IPS-18a (cell line): ENCODE measurements around the gene TRIO.

Source experiments
- H3K27ac ChIP-seq: one replicate; pipeline ENCODE4 v1.5.1; 2013; ENCODE audit warnings: low read length
- H3K27me3 ChIP-seq: one replicate; pipeline ENCODE4 v1.6.1; 2013; ENCODE audit warnings: mild to moderate bottlenecking, low read length; ENCODE audit not compliant: control insufficient read depth, insufficient read depth
- H3K36me3 ChIP-seq: one replicate; pipeline ENCODE4 v1.6.1; 2013; ENCODE audit warnings: low read depth, low read length; ENCODE audit not compliant: control insufficient read depth
- H3K4me1 ChIP-seq: one replicate; pipeline ENCODE4 v1.6.1; 2013; ENCODE audit warnings: low read depth, low read length; ENCODE audit not compliant: control insufficient read depth
- H3K4me3 ChIP-seq: one replicate; pipeline ENCODE4 v1.5.1; 2013; ENCODE audit warnings: low read length
- H3K9ac ChIP-seq: one replicate; pipeline ENCODE4 v1.6.1; 2013; ENCODE audit warnings: mild to moderate bottlenecking, low read length, moderate library complexity
- H3K9me3 ChIP-seq: one replicate; pipeline ENCODE4 v1.6.1; 2013; ENCODE audit warnings: low read depth, low read length; ENCODE audit not compliant: control insufficient read depth

The TRIO gene

DNA sequence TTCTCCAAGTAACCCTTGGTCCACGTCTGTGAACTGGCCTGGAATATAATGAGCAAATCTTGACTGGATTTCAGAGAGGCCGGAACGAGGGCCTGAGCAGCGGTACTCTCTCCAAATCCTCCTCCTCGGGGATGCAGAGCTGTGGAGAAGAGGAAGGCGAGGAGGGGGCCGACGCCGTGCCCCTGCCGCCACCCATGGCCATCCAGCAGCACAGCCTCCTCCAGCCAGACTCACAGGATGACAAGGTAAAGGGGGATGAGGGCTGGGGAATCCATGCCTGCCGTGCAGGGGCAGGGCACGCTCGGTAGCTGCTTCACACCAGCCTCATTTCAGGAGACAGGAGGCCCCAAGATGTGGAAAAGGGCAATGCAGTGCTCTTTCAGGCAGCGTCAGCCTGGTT lies 319.5 kb downstream of the TRIO start:
- no peak overlapping the region for H3K27ac ChIP-seq
- H3K4me1 ChIP-seq, result no peaks in the 10 kb centered on the region
- H3K9ac ChIP-seq, result no peak overlapping the region
- no peak overlapping the region for H3K4me3 ChIP-seq
- H3K9me3 ChIP-seq, result no peaks in the 10 kb centered on the region
- H3K27me3 ChIP-seq, result no peaks in the 10 kb centered on the region
- peaks cover 46% of the 10 kb centered on the region for H3K36me3 ChIP-seq

DNA sequence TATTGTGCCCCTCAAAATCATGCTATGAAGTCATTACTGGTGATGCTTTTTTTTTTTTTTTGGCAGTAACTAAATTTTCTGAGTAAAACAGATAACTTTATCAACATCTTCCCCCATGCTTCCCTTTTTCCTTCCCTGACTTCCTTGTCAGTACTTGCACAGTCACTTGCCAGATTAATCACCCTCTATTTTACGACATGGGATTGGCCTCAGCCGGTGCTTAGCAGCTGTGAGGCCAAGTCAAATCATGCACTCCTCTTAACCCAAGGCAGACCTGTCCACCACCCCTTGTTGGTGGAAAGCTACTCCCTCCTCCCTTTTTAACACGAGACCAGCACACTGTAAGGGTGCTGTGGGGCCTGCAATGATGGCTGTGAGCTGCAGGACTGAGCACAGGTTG lies 320.5 kb downstream of the TRIO start:
- Histone ChIP-seq H3K9me3 (no peaks in the 10 kb centered on the region), H3K36me3 (peaks cover 46% of the 10 kb centered on the region), H3K27me3 (no peaks in the 10 kb centered on the region), H3K27ac (no peak overlapping the region), H3K9ac (no peak overlapping the region), H3K4me3 (no peak overlapping the region), H3K4me1 (no peaks in the 10 kb centered on the region)

DNA sequence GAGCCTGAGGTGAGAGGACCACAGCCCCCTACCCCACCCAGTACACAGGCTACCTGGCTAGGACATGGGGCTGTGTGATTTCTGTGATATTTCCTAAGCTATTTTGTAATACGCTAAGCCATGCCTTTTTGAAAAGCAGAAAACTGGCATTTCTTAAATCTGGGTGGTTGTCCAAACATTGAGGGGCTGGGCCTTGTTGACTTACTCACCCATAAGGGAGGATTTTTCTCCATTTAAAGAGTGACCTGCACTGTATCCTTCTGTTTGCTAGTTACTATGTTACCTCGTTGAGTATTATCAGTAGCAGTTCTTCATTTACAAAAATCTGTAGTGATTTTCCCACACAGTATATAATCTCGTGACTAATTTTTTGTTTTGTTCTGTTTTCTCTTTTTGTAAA lies 321.0 kb downstream of the TRIO start:
- Histone ChIP-seq H3K27ac (no peak overlapping the region), H3K4me3 (no peak overlapping the region), H3K36me3 (peaks cover 46% of the 10 kb centered on the region), H3K9me3 (no peaks in the 10 kb centered on the region), H3K9ac (no peak overlapping the region), H3K27me3 (no peaks in the 10 kb centered on the region), H3K4me1 (no peaks in the 10 kb centered on the region)

DNA sequence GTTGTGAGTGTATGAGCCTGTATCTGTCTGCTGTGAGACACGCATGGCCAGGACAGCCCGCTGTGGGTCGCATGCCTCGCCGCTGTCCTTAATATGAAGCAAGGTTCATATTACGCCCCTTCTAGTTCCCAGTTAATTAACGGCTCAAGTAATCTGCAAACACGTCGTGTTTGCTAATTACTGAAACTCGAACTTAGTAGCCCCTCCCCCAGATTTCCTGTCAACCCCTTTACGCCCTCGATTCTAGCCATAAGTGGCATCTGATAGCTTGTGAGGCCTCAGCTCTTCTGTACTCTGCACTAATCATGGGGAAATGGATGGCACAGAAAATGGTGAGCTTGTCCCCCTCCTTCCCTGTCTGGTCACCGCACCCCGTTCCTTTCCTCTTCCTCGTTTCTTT lies 321.5 kb downstream of the TRIO start:
- Histone ChIP-seq H3K4me1 (no peaks in the 10 kb centered on the region), H3K27me3 (no peaks in the 10 kb centered on the region), H3K4me3 (no peak overlapping the region), H3K27ac (no peak overlapping the region), H3K9me3 (no peaks in the 10 kb centered on the region), H3K36me3 (peaks cover 46% of the 10 kb centered on the region), H3K9ac (no peak overlapping the region)

DNA sequence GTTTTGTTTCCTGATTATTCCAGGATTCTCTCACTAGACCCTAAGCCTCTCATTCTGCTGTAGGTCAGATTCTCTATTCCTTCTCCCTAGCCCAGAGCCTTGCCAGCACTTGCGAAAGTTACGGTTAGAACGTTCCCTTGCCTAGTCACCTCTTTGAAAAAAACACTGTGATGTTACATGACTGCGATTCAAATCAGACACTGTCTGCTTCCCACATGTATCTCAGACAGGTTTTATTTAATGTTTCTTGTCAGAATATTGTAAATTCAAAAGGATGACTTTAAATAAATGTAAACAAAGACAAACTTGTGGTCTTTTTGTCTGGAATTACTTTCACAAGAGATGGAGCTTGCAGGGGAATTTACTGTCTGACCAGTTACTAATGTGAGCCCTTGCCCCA lies 322.0 kb downstream of the TRIO start:
- no peak overlapping the region for H3K9ac ChIP-seq
- peaks cover 46% of the 10 kb centered on the region for H3K36me3 ChIP-seq
- no peaks in the 10 kb centered on the region for H3K9me3 ChIP-seq
- no peak overlapping the region for H3K4me3 ChIP-seq
- no peak overlapping the region for H3K27ac ChIP-seq
- no peaks in the 10 kb centered on the region for H3K4me1 ChIP-seq
- H3K27me3 ChIP-seq, result no peaks in the 10 kb centered on the region

GRCh38 chr5:14465776-14466175 lies 322.6 kb downstream of the TRIO start:
- no peak overlapping the region for H3K4me3 ChIP-seq

DNA sequence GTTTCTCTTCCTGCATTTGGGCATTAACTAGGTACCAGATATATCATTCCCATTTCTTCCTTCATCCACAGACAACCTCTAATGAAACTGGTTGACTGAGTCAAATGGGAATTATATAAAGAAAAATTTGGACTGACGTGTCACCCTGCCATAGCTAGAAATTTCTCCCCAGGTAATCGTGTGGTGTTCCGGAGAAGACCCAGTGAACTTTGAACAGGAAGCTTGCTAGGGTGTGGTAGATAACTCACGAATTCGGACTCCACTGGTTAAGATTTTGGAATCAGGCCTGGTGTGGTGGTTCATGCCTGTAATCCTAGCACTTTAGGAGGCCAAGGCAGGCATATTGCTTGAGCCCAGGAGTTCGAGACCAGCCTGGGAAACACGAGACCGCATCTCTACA lies 324.1 kb downstream of the TRIO start:
- peaks cover 48% of the 10 kb centered on the region for H3K36me3 ChIP-seq
- H3K27me3 ChIP-seq, result no peaks in the 10 kb centered on the region

More at GRCh38 chr5:14465776-14466175, 322.6 kb downstream of the TRIO start:
- Histone ChIP-seq H3K4me1 (no peaks in the 10 kb centered on the region), H3K9ac (no peak overlapping the region), H3K9me3 (no peaks in the 10 kb centered on the region), H3K27ac (no peak overlapping the region), H3K36me3 (peaks cover 46% of the 10 kb centered on the region), H3K27me3 (no peaks in the 10 kb centered on the region)

GRCh38 chr5:14467886-14468285 lies 324.7 kb downstream of the TRIO start:
- Histone ChIP-seq H3K9ac (no peak overlapping the region), H3K4me1 (no peaks in the 10 kb centered on the region), H3K36me3 (peaks cover 51% of the 10 kb centered on the region), H3K27ac (no peak overlapping the region), H3K27me3 (no peaks in the 10 kb centered on the region), H3K4me3 (no peak overlapping the region), H3K9me3 (no peaks in the 10 kb centered on the region)

More for the DNA sequence above, 324.1 kb downstream of the TRIO start:
- no peaks in the 10 kb centered on the region for H3K4me1 ChIP-seq
- no peak overlapping the region for H3K4me3 ChIP-seq
- H3K9me3 ChIP-seq, result no peaks in the 10 kb centered on the region
- no peak overlapping the region for H3K27ac ChIP-seq
- no peak overlapping the region for H3K9ac ChIP-seq

GRCh38 chr5:14469551-14470377 lies 326.6 kb downstream of the TRIO start:
- no peak overlapping the region for H3K27ac ChIP-seq
- H3K36me3 ChIP-seq, result peaks cover 49% of the 10 kb centered on the region
- H3K4me1 ChIP-seq, result no peaks in the 10 kb centered on the region
- no peak overlapping the region for H3K9ac ChIP-seq
- no peak overlapping the region for H3K4me3 ChIP-seq
- no peaks in the 10 kb centered on the region for H3K27me3 ChIP-seq
- no peaks in the 10 kb centered on the region for H3K9me3 ChIP-seq

DNA sequence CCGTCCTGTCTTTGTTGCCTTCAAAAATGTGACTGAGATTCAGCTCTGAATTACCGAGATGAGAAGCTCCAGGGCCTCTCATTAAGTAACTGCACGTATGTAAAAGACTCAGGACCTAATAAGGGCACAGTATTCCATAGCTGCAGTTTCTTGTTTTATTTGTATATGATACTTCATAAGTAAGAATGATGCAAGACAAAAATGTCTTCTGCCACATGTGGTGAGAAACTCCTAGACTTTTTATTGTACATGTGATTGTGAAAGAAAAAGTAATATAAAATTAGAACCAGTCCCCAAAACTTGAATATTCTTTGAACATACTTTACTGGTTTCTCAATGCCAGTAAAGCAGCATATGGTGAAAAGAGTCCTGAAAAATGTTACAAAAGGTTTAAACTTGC lies 328.4 kb downstream of the TRIO start:
- Histone ChIP-seq H3K36me3 (peaks cover 46% of the 10 kb centered on the region), H3K27me3 (no peaks in the 10 kb centered on the region), H3K9me3 (no peaks in the 10 kb centered on the region), H3K27ac (no peak overlapping the region), H3K4me1 (no peaks in the 10 kb centered on the region), H3K9ac (no peak overlapping the region), H3K4me3 (no peak overlapping the region)

- H3K9ac ChIP-seq, result no peak overlapping the region
- no peaks in the 10 kb centered on the region for H3K4me1 ChIP-seq
- no peaks in the 10 kb centered on the region for H3K27me3 ChIP-seq
- H3K27ac ChIP-seq, result no peak overlapping the region
- no peaks in the 10 kb centered on the region for H3K9me3 ChIP-seq
- peaks cover 57% of the 10 kb centered on the region for H3K36me3 ChIP-seq
- no peak overlapping the region for H3K4me3 ChIP-seq
Observed at GRCh38 chr5:14472986-14473567, 329.9 kb downstream of the TRIO start.

DNA sequence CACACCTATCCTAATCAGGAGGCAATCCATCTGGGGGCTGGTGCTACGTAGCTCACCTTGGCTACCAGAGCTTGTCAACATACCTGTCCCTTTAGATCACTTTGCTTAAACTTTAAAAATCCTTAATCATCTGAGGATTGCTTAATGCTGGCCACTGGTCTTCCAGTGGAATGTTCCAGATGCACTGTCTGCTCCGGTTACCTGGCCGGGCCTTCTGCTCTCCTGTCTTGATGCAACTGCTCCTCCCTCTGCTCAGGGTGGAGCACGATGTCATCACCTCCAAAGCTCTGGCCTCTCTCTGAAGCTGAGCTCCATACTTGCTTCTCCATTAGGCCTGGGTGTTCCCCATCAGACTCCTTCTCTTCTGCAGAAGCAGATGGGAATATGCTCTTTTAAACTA lies 331.9 kb downstream of the TRIO start:
- Histone ChIP-seq H3K27ac (no peak overlapping the region), H3K36me3 (peaks cover 67% of the 10 kb centered on the region)

More for the DNA sequence above, 331.9 kb downstream of the TRIO start:
- Histone ChIP-seq H3K4me1 (no peaks in the 10 kb centered on the region), H3K4me3 (no peak overlapping the region), H3K9ac (no peak overlapping the region), H3K9me3 (no peaks in the 10 kb centered on the region), H3K27me3 (no peaks in the 10 kb centered on the region)
